ENCODE data around the gene NINJ1. TPM values are rescaled to one million over a fixed set of nuclear protein-coding genes. Genes with fewer than 3 reads are reported as not detected.

NINJ1 gene
- total and polyA plus RNA-seq, 2 of the 13 experiments (the other 11 are each of a cell fraction or from before 2014, with no cell fraction given), result 81.2 to 92.1 TPM

DNA sequence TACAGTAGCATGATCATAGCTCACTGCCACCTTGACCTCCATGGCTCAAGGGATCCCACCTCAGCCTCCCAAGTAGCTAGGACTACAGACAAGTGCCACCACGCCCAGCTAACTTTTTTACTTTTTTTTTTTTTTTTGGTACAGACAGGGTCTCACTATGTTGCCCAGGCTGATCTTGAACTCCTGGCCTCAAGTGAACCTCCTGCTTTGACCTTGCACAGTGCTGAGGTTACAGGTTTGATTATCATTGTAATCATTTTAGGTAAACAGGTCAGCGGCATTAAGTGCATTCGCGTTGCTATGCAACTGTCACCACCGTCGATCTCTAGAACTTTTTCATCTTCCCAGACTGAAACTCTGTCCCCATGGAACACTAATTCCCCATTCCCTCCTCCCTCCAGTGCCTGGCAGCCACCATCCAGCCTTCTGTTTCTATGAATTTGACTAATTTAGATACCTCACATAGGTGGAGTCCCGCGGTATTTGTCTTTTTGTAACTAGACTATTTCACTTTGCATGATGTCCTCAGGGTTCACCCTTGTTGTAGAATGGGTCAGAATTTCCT lies 43.9 kb downstream of the NINJ1 start (continued):
- no peak for TF ChIP-seq SIN3B (IDR thresholded peaks at IDR 0.05; ENCODE audit: low read length)

DNA sequence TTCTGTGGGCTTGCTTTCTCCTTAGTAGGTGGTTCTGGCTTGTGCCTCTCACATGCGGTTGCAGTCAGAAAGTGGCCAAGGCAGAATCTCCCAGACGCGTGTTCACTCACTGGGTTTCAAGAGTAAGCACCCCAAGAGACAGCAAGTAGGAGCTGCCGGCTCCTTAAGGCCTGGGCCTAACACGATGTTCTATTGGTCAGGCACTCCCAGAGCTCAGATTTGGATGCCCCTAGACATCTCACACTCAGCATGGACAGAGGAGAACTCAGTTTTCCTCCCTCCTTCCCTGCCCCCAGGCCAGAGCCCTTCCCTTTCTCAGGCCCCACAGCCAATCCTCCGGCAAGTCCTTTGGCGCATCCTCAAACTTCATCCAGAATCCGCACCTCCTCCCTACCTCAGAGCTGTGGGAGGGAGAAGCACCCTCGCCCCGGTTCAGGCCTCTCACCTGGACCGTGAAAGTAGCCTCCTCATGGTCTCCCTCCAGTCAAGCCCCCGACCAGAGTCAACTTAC lies 44.5 kb downstream of the NINJ1 start:
- Histone ChIP-seq H3K4me2 (ENCODE audit: low read depth, low read length) (peak overlapping the region; percentile 21; the same call in 1 of the 2 replicates), H3K4me3 (replicated peaks in 1 of 3; ENCODE audit: insufficient read depth in 1 of 3, low read depth in 2 of 3, low read length in 3 of 3) (no peak overlapping the region), H3K9me3 (ENCODE audit: low read length) (no peaks in the 10 kb centered on the region), H3K27ac (ENCODE audit: extremely low read length, insufficient read depth, low read length) (no peak overlapping the region), H4K20me1 (ENCODE audit: insufficient read depth, low read length) (no peaks in the 10 kb centered on the region), H3K36me3 (replicated peaks in 1 of 2; ENCODE audit: control insufficient read depth in 1 of 2, insufficient read depth in 2 of 2, low read length in 2 of 2) (no peaks in the 10 kb centered on the region), H3K27me3 (ENCODE audit: control insufficient read depth in 1 of 2, insufficient read depth in 2 of 2, low read length in 2 of 2) (peaks cover 1 to 5% of the 10 kb centered on the region in 2 experiments; a peak in 2 of 5 replicates), H2AFZ (ENCODE audit: low read length) (no peak overlapping the region), H3K4me1 (ENCODE audit: insufficient read depth, low read length) (peaks cover 57% of the 10 kb centered on the region), H3K79me2 (ENCODE audit: insufficient read depth, low read length) (no peaks in the 10 kb centered on the region), H3K9ac (ENCODE audit: insufficient read depth, low read depth, low read length) (no peak overlapping the region)
- in situ Hi-C loops (cut with HindIII; ENCODE audit: extremely low pct_ligation_motif_present, low pct_unique_long_range_greater_than_20kb), result no loop called here
- ATAC-seq, result no peak
- ChIA-PET CTCF (ENCODE audit: low intra/inter-chr PET ratio, low total read pairs) (no interaction called here), POLR2A (no interaction called here)
- intact Hi-C loops (cut with micrococcal nuclease; ENCODE audit: unreplicated experiment), result no loop called here
- TF ChIP-seq ATAD3A (CRISPR knock-in tag; IDR thresholded peaks at IDR 0.05) (no peak), ZNF180 (CRISPR knock-in tag; IDR thresholded peaks at IDR 0.05; ENCODE audit: borderline replicate concordance, low read depth) (no peak), HNRNPH1 (optimal IDR thresholded peaks at IDR 0.05; ENCODE audit: low read depth, low read length) (no peak), NCOA5 (CRISPR knock-in tag; IDR thresholded peaks at IDR 0.05) (no peak), TRIM24 (CRISPR knock-in tag; IDR thresholded peaks at IDR 0.05) (no peak), THYN1 (CRISPR knock-in tag; IDR thresholded peaks at IDR 0.05; ENCODE audit: borderline replicate concordance, low read depth) (no peak)
- TF ChIP-seq, protein P1, sequence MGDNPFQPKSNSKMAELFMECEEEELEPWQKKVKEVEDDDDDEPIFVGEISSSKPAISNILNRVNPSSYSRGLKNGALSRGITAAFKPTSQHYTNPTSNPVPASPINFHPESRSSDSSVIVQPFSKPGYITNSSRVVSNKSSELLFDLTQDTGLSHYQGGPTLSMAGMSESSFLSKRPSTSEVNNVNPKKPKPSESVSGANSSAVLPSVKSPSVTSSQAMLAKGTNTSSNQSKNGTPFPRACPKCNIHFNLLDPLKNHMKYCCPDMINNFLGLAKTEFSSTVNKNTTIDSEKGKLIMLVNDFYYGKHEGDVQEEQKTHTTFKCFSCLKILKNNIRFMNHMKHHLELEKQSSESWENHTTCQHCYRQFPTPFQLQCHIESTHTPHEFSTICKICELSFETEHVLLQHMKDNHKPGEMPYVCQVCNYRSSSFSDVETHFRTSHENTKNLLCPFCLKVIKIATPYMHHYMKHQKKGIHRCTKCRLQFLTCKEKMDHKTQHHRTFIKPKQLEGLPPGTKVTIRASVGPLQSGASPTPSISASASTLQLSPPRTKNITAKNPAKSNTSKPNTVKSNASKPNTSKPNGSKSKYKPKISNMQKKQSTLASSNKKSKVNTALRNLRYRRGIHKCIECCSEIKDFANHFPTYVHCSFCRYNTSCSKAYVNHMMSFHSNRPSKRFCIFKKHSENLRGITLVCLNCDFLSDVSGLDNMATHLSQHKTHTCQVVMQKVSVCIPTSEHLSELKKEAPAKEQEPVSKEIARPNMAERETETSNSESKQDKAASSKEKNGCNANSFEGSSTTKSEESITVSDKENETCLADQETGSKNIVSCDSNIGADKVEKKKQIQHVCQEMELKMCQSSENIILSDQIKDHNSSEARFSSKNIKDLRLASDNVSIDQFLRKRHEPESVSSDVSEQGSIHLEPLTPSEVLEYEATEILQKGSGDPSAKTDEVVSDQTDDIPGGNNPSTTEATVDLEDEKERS (CRISPR knock-in tag; IDR thresholded peaks at IDR 0.05), result no peak
- TF ChIP-seq, protein P2, sequence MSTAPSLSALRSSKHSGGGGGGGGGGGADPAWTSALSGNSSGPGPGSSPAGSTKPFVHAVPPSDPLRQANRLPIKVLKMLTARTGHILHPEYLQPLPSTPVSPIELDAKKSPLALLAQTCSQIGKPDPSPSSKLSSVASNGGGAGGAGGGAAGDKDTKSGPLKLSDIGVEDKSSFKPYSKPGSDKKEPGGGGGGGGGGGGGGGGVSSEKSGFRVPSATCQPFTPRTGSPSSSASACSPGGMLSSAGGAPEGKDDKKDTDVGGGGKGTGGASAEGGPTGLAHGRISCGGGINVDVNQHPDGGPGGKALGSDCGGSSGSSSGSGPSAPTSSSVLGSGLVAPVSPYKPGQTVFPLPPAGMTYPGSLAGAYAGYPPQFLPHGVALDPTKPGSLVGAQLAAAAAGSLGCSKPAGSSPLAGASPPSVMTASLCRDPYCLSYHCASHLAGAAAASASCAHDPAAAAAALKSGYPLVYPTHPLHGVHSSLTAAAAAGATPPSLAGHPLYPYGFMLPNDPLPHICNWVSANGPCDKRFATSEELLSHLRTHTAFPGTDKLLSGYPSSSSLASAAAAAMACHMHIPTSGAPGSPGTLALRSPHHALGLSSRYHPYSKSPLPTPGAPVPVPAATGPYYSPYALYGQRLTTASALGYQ (CRISPR knock-in tag; IDR thresholded peaks at IDR 0.05), result no peak
- WGBS (ENCODE audit: low lambda C conversion rate), result 52% methylated on average over 12 of the region's 12 CpGs
- no TSS peak for BruUV-seq (replicated peaks)
- DNase-seq (ENCODE audit: low spot score), result no peak
- no peak for FAIRE-seq
